Hepatocyte (in vitro differentiated cells): ENCODE measurements around the gene ADA. TPM values are rescaled to one million over a fixed set of nuclear protein-coding genes. Genes with fewer than 3 reads are reported as not detected.

Source experiments
- DNase-seq: peaks from one replicate; pipeline ENCODE4 v3.0.0-alpha.2; 2016; ENCODE audit warnings: low spot score
- H2AFZ ChIP-seq: fragments of 200-600 bp; sonication (generic); 2 replicates; pipeline ENCODE4 v1.6.0; 2016; ENCODE audit warnings: antibody characterized with exemption, mild to moderate bottlenecking
- H3K27ac ChIP-seq: fragments of 200-600 bp; sonication (generic); 2 replicates; pipeline ENCODE4 v1.5.1; 2016; ENCODE audit warnings: mild to moderate bottlenecking
- H3K27me3 ChIP-seq: fragments of 200-600 bp; sonication (generic); 2 replicates; pipeline ENCODE4 v1.6.1; 2016
- H3K36me3 ChIP-seq: fragments of 200-600 bp; sonication (generic); replicated peaks from 2 replicates; pipeline ENCODE4 v1.5.1; 2016; ENCODE audit warnings: low read depth; ENCODE audit not compliant: insufficient read depth
- H3K4me1 ChIP-seq: fragments of 200-600 bp; sonication (generic); 2 replicates; pipeline ENCODE4 v1.5.1; 2016; ENCODE audit warnings: mild to moderate bottlenecking, moderate library complexity; ENCODE audit not compliant: insufficient read depth
- H3K4me2 ChIP-seq: fragments of 200-600 bp; sonication (generic); 2 replicates; pipeline ENCODE4 v1.6.0; 2016
- H3K4me3 ChIP-seq: fragments of 200-600 bp; sonication (generic); 2 replicates; pipeline ENCODE4 v1.5.1; 2016; ENCODE audit warnings: mild to moderate bottlenecking
- H3K79me2 ChIP-seq: fragments of 200-600 bp; sonication (generic); 2 replicates; pipeline ENCODE4 v1.6.0; 2017; ENCODE audit warnings: mild to moderate bottlenecking
- H3K9me2 ChIP-seq: fragments of 200-600 bp; sonication (generic); replicated peaks from 2 replicates; pipeline ENCODE4 v1.6.0; 2017; ENCODE audit warnings: mild to moderate bottlenecking; ENCODE audit not compliant: insufficient read depth
- H3K9me3 ChIP-seq: fragments of 200-600 bp; sonication (generic); 2 replicates; pipeline ENCODE4 v1.5.1; 2016; ENCODE audit warnings: low read depth, mild to moderate bottlenecking
- H4K20me1 ChIP-seq: fragments of 200-600 bp; sonication (generic); 2 replicates; pipeline ENCODE4 v1.6.0; 2016; ENCODE audit warnings: mild to moderate bottlenecking; ENCODE audit not compliant: insufficient read depth, poor library complexity, severe bottlenecking
- CTCF ChIP-seq: fragments of 200-600 bp; sonication (generic); IDR thresholded peaks from 2 replicates; pipeline ENCODE4 v1.5.1; 2016; ENCODE audit warnings: antibody characterized with exemption, mild to moderate bottlenecking; ENCODE audit not compliant: poor library complexity
- EZH2 ChIP-seq: fragments of 200-600 bp; sonication (generic); IDR thresholded peaks from 2 replicates; pipeline ENCODE4 v1.6.1; 2016; ENCODE audit warnings: antibody characterized with exemption, mild to moderate bottlenecking, borderline replicate concordance
- EZH2phosphoT487 ChIP-seq: fragments of 200-600 bp; sonication (generic); IDR thresholded peaks from one replicate; pipeline ENCODE4 v1.6.1; 2018; ENCODE audit warnings: antibody characterized with exemption, mild to moderate bottlenecking, low read depth, moderate library complexity; ENCODE audit not compliant: unreplicated experiment, severe bottlenecking
- WGBS: methylation state at CpG from one replicate; pipeline ENCODE4 v1.1.6; 2016; ENCODE audit warnings: low lambda C conversion rate; ENCODE audit errors: missing lambda C conversion rate; 5-methylcytosine and 5-hydroxymethylcytosine counted together
- polyA plus RNA-seq: library from polyadenylated mRNA; unstranded; fragments of >200 nt; fragmentation: Nextera tagmentation; extraction: Ambion mirVana; gene quantifications from 2 replicates; pipeline ENCODE4 v1.2.1, GENCODE V29; 2016
- total RNA-seq: library from RNA; depleted of rRNA; stranded (reverse); fragments of >200 nt; gene quantifications from 2 replicates; pipeline ENCODE4 v1.2.3, GENCODE V29; 2014

ADA gene
- total and polyA plus RNA-seq, 2 experiments from 2014 or later: 10.4 to 13.5 TPM

GRCh38 chr20:44618318-44618731 lies 33.2 kb downstream of the ADA start:
- H3K36me3 ChIP-seq: no peaks in the 10 kb centered on the region
- H4K20me1 ChIP-seq: no peaks in the 10 kb centered on the region
- H3K79me2 ChIP-seq: no peaks in the 10 kb centered on the region
- H2AFZ ChIP-seq: no peak overlapping the region
- H3K27ac ChIP-seq: no peak overlapping the region
- 89% methylated on average over 14 of the region's 14 CpGs for WGBS
- no peaks in the 10 kb centered on the region for H3K27me3 ChIP-seq
- no peaks in the 10 kb centered on the region for H3K4me1 ChIP-seq
- H3K4me3 ChIP-seq: no peak overlapping the region
- no peaks in the 10 kb centered on the region for H3K9me2 ChIP-seq
- H3K4me2 ChIP-seq: no peak overlapping the region
- no peak for DNase-seq
- no peaks in the 10 kb centered on the region for H3K9me3 ChIP-seq
- TF ChIP-seq EZH2phosphoT487: no peak
- TF ChIP-seq CTCF: no peak
- no peak for TF ChIP-seq EZH2

- Histone ChIP-seq H3K27me3 (no peaks in the 10 kb centered on the region), H3K9me3 (no peaks in the 10 kb centered on the region), H3K27ac (no peak overlapping the region), H3K4me1 (no peaks in the 10 kb centered on the region), H3K4me3 (no peak overlapping the region), H4K20me1 (no peaks in the 10 kb centered on the region), H3K9me2 (no peaks in the 10 kb centered on the region), H2AFZ (no peak overlapping the region), H3K4me2 (no peak overlapping the region), H3K79me2 (peaks cover 1% of the 10 kb centered on the region), H3K36me3 (no peaks in the 10 kb centered on the region)
- WGBS: 80% methylated on average over 14 of the region's 14 CpGs
- no peak for TF ChIP-seq EZH2phosphoT487
- TF ChIP-seq EZH2: no peak
- TF ChIP-seq CTCF: no peak
- no peak for DNase-seq
Measured at GRCh38 chr20:44616604-44616964, 34.9 kb downstream of the ADA start.

- Histone ChIP-seq H3K27ac (no peak overlapping the region), H4K20me1 (no peaks in the 10 kb centered on the region), H3K4me3 (no peak overlapping the region), H3K9me2 (no peaks in the 10 kb centered on the region), H3K36me3 (no peaks in the 10 kb centered on the region), H3K4me2 (no peak overlapping the region), H2AFZ (no peak overlapping the region), H3K4me1 (no peaks in the 10 kb centered on the region), H3K9me3 (no peaks in the 10 kb centered on the region), H3K79me2 (peaks cover 3% of the 10 kb centered on the region), H3K27me3 (no peaks in the 10 kb centered on the region)
- no peak for DNase-seq
- TF ChIP-seq EZH2phosphoT487: no peak
- TF ChIP-seq CTCF: no peak
- no peak for TF ChIP-seq EZH2
- WGBS: 97% methylated on average over 14 of the region's 14 CpGs
Measured at GRCh38 chr20:44615876-44616603, 35.5 kb downstream of the ADA start.
